SW 1271 (cell line): ENCODE data around the gene PRRT1.
A peak's percentile ranks its signal among the peaks of the same experiment; 100 is the strongest.
"Not testable (repeated sequence)": the region's sequence is repeated elsewhere in the genome, so short reads cannot be mapped to it uniquely, and the experiment has no call there.

Experiments used
- DNase-seq, 2 experiments: peaks; one replicate each; lab custom pipeline; 2025; lab: John Stamatoyannopoulos, UW

The PRRT1 gene

DNA sequence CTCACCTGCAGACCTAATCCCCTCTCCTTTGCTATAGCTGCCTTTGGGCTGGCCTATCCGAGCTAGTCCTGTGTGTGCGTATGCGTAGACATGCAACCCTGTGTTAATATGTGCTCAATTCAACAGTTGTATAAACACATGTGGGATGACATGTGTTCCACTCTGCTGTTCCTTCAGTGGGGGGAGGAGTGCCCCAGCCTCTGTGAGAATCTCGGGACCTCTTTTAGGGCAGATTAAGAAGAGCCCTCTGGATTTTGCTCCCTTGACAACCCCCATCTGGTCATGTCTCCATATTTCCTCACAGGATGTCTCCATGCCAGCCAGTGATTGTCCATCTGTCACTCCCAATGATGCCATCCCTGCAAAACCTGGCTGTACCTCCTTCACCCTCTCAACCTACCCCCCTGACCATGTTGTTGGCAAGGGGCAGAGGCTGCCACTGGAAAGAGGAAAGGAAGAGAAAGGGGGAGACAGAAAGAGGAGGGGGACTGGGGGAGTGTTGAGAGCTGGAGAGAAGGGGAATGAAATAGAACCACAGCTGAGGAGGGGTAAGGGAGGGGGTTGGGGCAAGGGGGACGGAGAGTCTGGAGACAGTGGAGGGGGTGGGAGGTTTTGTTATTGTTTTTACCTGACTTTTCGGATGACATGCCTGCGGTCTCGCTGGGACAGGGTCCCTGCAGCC lies 417 bp downstream of the PRRT1 start:
- no peak for DNase-seq

DNA sequence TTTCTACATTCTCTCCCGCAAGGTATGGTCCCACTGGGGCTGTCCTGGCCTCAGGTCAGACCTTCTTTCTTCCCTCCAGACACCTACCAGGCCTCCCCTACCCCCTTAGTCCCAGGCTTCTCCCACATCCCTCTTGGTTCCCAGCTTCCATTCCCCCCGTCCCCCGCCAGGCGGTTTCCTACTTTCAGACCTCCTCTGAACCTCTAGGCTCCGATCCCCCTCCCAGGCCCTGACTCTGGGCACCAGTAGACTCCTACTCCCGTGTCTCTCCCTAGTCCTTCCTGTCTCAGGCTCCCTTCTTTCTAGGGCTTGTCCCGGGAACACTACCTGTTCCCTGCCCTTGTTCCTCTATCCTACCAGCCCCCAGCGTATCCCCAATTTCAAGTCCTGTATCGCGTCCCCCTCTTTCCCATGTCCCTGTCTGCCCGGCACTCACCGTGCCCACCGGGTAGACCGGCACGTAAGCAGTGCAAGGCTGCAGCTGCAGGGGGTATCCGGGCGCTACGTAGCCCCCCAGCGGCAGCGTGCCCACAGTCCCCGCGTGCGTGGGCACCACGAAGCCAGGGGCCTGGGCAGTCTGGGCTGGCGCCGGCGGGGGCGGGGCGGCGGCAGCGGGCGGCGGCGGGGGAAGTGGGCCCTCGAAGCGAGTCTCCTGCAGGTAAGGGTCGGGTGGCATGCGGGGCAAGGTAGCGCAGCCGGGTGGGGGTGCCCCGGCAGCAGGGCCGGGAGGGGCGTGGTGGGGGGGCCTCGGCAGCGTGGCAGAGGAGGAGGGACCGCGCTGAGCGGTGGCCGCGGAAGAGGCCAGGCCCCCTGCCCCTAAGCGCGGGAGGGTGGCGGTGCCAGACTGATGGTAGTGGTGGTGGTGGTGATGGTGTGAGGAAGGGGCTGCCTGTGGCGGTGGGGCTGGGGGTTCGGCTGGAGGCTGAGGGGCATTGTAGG lies 1.5 kb downstream of the PRRT1 start:
- DNase-seq = no peak

- no peak for DNase-seq
These were observed 2.5 kb downstream of the PRRT1 start for GRCh38 chr6:32149092-32149755.

DNA sequence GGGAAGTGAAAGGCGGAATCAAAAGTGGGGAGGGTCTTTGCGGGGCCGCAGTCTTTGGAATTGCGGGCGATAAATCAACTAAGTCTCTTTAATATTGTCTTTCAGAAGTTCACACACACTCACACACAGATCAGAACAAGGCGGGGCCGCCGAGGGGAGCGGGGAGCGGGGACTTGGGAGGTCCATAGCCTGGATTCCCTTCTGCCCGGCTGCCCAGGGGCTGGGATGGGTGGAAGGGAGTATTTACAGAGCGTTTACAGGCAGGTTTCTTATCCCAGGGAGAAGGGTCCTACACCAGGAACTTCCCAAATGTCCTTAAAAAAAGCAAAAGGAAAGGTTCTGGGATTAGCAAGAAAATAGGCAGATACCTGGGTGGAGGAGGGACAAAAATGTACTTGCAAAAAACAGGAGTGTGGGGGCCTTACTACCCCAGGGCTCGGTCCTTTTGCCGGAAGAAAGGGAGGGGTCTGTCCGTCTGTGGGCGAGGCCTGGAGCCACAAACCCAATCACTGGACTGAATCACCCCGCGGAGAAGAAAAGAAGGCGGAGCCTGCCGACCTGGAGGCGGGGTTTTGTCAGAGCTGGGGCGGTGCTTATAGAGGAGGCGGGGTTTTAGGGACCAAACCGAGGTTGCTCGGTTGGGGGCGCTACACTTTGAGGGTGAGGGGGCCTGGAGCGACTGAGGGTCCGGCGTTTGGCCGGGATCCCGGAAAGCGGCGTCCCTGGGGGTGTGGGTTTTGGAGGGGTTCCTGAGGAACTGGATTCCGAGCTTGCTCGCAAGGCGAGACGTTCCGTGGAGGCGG lies 3.2 kb downstream of the PRRT1 start:
- DNase-seq = no peak

- no peak for DNase-seq
These were observed 4.2 kb downstream of the PRRT1 start for GRCh38 chr6:32147401-32148132.

DNA sequence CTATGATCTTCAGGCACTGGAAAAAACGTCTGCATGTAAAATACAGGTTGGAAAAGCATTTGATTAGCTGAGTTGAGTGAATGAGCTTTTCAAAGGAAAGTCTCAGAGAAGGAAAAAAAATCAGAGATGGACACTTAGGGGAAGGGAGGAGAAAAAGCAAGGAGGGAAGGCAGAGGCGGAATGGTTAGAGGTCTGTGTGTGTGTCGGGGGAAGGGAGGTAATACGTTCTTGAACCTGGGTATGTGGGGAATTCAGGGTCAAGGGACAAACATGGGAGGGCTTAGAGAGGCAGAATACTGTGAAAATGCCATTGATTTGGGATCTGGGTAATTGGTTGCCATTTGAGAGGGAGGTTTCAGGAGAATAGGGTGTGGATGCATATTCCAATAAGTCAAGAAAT lies 5.1 kb downstream of the PRRT1 start:
- DNase-seq = no peak

- no peak for DNase-seq
These were observed 5.5 kb downstream of the PRRT1 start for GRCh38 chr6:32146287-32146686.

- DNase-seq = not testable (repeated sequence)
These were observed 7.5 kb downstream of the PRRT1 start for GRCh38 chr6:32144238-32144637.

DNA sequence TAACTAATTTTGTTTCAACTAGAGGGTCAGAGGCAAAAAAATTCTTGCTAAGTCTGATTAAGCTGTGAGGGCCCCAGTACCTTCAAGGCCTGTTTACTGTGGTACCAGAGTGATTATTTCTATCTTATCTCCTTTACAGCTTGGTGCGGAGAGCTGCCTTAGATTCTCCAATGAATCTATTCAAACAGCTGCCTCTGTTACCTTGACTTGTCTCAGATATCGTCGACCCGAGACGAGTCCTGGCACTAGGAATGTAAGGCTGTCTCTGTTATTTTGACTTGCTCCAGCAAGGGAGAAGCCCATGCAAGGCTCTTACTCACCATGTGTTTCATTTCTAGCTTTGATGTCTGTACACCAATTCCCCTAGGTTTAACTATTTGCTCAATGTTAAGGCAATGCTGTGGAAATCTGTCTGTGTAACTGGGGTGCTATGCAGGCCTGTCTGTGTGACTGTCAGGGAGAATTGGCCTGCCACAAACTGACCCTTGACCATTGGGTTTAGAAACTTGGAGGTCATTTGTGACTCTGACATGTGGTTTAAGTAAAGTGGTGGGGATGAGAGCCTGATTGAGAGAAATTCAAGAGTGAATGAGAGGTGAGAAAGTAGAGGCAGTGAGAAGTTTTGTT lies 11.2 kb downstream of the PRRT1 start:
- no peak for DNase-seq

- DNase-seq = no peak
These were observed 12.1 kb downstream of the PRRT1 start for GRCh38 chr6:32139590-32139989.

DNA sequence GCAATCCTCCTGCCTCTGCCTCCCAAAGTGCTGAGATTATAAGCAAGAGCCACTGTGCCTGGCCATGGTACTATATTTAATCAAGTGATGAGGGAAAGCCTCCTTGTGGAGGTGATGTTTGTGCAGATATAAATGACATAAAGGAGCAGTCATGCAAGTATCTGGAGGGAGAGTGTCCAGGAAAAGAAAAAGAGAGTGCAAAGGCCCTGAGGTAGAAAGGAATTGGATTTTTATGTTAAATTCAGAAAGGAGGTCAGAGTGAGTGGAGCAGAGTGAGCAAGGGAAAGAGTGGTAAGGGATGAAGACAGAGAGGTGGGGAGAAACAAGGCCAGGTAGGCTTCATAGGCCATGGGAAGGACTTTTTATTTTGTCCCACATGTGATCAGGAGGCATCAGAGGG lies 14.3 kb downstream of the PRRT1 start:
- DNase-seq = no peak

DNA sequence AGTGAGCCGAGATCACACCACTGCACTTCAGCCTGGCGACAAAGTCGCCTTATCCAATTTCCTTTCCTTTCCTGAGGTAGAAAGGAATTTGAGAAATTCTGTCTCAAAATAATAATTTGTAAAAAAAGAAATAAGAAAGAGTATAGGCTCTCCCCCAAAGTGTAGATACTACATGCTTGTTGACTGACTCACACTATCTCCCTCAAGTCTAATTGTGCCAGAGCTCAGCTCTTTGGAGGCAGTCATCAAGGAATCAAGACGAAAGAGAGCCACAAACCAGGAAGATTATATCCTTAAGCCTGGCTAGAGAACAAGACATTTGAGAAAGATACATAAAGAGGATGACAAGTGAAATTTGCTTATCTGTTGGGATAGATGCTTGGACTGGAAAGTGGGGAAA lies 18.0 kb downstream of the PRRT1 start:
- DNase-seq = no peak

- DNase-seq = no peak
These were observed 19.6 kb downstream of the PRRT1 start for GRCh38 chr6:32132110-32132509.

- DNase-seq = no peak
These were observed 20.2 kb downstream of the PRRT1 start for GRCh38 chr6:32131439-32131948.

GRCh38 chr6:32129297-32130088 lies 22.2 kb downstream of the PRRT1 start:
- peak in 1 of 2 experiments; percentile 66 for DNase-seq

- no peak for DNase-seq
These were observed 22.9 kb downstream of the PRRT1 start for GRCh38 chr6:32128751-32129296.

DNA sequence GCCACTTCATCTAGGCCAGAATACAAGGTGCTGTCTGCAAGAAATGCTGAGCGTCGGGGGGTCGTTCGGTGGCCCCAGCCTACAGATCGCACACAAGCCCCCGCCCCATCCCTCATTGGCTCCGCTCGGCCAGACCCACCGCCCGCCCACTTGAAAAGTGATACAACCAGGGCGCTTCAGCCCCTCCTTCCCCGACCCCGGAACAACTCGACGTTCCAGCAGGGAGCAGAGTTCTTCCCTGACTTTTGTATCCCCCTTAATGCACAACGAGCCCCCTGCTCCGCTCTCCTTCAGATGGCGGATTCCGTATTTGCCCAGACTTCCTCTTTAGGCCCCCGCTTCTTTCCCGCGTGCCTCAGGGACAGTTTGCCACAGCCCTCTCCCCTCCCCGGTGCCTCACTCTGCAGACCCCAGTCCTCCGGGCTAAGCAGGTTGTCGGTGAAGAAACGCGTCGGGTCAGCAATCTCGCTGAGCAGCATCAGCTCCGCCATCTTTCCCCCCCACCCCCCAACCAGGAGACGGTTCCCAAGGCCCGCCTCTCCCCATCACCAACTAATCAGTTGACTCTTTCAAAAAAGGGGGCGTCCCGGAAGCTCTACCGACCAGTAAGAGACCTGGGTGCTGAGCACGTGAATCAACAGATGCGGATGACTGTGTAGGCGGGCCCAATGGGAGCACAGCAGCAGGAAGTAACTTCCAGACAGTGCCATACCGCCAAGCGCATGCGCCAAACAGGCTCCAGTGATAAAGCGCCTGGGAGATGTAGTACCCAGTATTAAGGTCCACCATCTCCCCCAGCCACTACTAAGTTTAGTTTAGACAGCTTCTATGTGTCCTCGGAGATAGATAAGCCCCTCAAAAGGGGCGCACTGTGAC lies 23.8 kb downstream of the PRRT1 start, which contains the start of gene ATF6B:
ATF6B (minus strand) TSS at position 530 of the 876 bp plus-strand sequence; CDS start at position 491, 39 bp downstream.
- peak; percentile 99 to 100 for DNase-seq

- no peak for DNase-seq
These were observed 24.4 kb downstream of the PRRT1 start for GRCh38 chr6:32127409-32127716.
